GM12874 (cell line): ENCODE data around the gene P2RX1.

ENCODE experiments used
- TF ChIP-seq, protein P1 (sequence below): IDR thresholded peaks from 2 replicates; pipeline ENCODE4 v1.5.1; 2011; ENCODE audit warnings: low read depth, mild to moderate bottlenecking, control low read depth, low read length, moderate library complexity; ENCODE audit not compliant: insufficient read depth

P2RX1 gene

DNA sequence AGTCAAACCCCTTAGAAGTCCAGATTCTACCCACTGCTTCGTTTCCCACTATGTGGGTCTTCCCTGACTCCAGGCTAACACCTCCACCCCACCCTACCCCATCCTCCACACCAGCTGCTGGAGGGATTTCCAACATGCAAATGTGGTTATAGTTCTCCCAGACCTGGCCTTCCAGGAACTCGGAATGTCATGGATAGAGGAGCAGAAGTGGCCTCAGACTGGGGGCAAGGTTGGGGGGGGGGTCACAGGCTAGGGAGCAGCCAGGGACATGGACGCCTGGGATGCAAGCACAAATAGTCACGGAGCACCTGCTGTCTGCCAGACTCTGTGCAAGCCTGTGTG lies 25.4 kb downstream of the P2RX1 start:
- TF ChIP-seq, protein P1, sequence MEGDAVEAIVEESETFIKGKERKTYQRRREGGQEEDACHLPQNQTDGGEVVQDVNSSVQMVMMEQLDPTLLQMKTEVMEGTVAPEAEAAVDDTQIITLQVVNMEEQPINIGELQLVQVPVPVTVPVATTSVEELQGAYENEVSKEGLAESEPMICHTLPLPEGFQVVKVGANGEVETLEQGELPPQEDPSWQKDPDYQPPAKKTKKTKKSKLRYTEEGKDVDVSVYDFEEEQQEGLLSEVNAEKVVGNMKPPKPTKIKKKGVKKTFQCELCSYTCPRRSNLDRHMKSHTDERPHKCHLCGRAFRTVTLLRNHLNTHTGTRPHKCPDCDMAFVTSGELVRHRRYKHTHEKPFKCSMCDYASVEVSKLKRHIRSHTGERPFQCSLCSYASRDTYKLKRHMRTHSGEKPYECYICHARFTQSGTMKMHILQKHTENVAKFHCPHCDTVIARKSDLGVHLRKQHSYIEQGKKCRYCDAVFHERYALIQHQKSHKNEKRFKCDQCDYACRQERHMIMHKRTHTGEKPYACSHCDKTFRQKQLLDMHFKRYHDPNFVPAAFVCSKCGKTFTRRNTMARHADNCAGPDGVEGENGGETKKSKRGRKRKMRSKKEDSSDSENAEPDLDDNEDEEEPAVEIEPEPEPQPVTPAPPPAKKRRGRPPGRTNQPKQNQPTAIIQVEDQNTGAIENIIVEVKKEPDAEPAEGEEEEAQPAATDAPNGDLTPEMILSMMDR, result no peak

GRCh38 chr17:3890082-3890877 lies 26.0 kb downstream of the P2RX1 start:
- TF ChIP-seq, protein P1, result no peak

- TF ChIP-seq, protein P1, result no peak
Observed at GRCh38 chr17:3889325-3890012, 26.8 kb downstream of the P2RX1 start.

DNA sequence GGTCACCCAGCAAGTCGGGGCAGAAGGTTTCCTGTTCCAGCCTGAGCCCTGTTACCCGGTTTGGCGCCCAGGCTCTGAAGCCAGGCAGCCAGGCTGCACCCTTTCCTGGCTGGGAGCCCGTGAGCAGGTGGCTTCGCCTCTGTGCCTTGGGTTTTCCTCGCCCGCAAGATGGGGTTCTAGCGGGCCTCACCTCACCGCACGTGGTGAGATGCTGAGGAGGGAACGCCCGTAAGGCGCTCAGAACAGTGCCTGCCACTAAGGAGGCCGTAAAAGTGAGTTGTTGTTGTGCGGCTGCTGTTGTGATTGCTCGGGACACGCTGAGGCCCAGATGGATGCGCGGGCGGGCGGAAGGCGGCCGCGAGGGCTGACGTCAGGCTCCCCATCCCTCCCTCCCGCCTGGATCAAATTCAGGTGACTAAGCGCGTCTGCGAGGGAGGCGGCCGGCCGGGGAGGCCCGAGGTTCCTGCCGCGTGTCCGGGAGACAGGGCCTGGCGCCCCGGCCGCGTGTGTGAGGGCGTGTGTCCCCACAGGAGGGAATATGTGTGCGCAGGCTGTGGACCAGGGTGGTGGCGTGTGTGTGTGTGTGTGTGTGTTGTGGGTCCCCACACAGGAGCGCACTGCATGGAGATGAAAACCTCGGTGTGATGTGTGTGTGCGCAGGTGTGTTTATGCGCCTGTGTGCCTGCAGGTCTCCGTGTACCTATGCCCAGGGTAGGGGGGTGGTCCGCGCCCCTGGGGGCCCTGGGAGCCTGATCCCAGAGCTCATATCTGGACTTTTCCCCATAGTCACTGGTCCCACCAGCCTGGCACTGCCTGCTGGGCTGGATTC lies 27.7 kb downstream of the P2RX1 start:
- TF ChIP-seq, protein P1, result no peak

DNA sequence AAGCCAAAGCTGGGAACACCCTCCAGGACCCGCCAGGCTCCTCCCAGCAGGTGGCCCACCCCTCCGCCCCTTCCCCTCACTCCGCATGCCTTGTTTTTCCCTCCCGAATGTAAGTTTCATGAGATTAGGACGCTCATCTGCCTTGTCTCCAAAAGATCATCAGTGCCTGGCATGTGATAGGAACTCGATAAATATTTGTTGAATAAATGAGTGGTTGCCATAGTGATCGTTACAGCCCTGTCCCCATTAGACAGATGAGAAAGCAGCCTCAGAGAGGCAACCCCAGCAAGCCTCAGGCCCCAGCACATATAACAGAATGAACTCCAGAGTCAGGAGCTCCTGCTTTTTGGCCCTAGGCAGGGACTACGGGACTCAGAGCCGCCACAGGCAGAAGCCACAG lies 28.5 kb downstream of the P2RX1 start:
- TF ChIP-seq, protein P1, result no peak

- TF ChIP-seq, protein P1, result no peak
Observed at GRCh38 chr17:3887394-3887793, 28.9 kb downstream of the P2RX1 start.

DNA sequence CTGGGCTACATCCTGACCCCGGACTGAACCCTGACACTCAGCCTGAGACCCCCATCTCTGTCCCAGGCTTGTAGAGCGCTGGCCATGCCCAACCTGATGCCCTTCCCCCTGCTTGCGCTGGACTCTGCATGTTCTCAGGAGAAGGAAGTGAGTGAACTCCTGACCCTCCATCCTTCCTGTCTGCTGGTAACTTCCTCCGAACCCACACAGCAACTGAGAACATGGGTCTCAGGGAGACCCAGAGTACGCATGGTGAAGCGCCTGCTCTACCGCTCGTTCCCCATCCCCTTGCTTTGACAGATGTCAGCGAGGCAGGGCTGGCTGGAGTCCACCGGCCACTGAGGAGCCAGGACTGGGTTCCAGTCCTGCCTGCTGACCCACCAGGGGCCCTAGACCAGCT lies 29.5 kb downstream of the P2RX1 start:
- TF ChIP-seq, protein P1, result no peak
